IPS-11a (cell line): ENCODE measurements around the gene INTS14.
"Not testable (repeated sequence)": the region's sequence is repeated elsewhere in the genome, so short reads cannot be mapped to it uniquely, and the experiment has no call there.

Source experiments
- H3K4me3 ChIP-seq: one replicate; pipeline ENCODE4 v1.5.1; 2013; ENCODE audit warnings: low read depth, low read length, control low read depth

Gene INTS14

DNA sequence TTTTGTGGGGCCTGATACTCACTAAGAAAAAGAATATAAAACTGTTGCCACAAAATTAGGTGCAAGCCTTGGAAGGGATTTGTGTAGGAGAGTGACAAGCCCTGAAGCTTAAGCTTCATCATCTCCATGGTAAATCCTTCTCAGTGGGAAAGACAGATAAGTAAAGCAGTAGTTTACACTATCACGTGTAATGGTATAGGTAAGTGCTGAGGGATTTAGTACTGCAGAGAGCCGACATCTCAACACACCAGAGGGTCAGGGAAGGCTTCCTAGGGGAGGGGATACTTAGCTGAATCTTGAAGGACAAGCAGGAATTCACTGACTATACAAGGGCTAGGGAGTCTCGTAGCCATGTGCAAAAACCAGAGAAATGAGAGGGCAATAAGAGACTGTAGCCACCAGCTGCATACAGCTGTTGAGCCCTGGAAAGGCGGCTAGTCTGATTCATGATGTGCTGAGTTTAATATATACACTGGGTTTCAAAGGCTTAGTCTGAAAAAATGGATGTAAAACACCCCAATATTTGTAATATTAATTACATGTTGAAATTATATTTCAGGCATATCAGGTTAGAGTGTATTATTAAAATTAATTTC is 21.9 kb upstream of the INTS14 start:
- no peak overlapping the region for H3K4me3 ChIP-seq

DNA sequence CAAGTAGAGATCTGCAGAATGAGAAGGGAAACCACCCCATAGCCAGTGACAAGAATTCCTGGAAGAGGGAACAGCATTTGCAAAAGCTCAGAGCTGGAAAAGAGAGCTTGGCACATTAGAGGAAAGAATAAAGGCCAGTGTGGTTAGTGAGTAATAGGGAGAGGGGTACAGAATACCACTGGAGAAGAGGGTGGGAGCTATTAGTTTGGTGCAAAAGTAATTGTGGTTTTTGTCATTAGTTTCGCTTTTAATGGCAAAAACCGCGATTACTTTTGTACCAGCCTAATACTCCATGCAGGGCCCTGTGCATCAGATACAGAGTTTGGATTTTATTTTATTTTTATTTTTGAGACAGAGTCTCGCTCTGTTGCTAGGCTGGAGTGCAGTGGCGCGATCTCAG is 20.6 kb upstream of the INTS14 start:
- no peak overlapping the region for H3K4me3 ChIP-seq

DNA sequence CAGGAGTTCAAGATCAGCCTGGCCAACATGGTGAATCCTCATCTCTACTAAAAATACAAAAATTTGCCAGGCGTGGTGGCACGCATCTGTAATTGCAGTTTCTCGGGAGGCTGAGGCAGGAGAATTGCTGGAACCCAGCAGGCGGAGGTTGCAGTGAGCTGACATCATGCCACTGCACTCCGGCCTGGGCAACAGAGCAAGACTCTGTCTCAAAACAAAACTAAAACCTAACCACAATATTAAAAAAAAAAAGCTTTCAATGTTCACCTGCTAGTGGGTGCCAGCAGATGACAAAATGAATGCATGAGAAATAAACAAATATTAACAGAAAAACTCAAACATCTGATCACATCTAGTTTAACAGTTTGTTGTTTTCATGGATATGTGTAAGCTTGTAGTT is 19.8 kb upstream of the INTS14 start:
- H3K4me3 ChIP-seq, result no peak overlapping the region

DNA sequence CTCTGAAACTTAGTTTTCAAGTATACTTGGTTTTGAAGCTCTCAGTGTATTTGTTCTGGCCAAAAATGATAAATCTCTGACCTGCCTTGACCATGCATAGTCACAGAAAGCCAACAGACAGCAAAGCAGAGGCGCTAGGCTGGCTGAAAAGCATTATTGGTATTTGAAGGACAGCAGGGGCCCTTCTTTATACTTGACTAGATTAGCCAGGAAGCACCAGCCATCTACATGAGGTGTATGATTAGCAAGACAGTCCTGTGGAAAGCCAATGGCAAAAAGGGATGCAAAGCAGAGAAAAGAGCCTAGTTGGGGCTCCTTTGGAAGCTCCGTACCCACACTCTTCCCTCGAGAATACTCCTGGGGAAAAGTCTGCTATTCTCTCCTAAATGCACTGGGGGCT is 18.6 kb upstream of the INTS14 start:
- H3K4me3 ChIP-seq, result no peak overlapping the region

DNA sequence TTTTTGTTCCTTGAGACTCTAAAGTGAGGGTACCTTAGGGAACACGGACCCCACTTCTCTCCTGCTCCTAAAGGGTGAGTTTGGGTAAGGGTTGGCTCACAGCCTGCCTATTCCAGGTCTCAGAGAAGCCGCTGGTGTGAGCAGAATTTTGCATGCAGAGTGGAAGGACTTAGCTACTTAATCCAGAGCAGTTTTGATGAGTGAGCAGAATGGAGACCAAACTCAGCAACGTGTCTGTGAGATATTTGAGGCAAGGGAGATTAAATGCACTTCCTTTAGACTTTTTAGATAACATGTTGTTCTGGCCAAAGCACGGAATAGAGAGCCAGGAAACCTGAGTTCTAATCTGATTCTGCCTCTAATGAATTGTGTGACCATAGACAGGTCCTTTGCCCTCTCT is 15.9 kb upstream of the INTS14 start:
- H3K4me3 ChIP-seq, result no peak overlapping the region

DNA sequence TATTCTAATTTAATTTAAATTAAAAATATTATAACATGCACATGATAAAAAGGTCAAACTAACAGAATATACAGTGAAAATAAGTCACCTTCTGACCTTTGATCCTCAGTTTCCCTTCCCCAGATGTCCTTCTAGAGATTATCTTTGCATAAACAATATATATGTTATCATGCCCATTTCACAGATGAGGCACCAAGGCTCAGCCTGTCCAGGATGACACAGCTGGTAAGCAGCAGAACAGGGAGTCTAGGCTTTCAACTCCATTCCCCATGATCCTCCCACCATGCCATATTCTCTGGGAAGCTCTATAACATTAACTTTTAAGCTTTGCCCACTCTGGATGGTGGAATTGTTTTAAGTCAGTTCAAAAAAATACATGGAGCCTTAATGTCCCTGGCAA is 12.2 kb upstream of the INTS14 start:
- no peak overlapping the region for H3K4me3 ChIP-seq

DNA sequence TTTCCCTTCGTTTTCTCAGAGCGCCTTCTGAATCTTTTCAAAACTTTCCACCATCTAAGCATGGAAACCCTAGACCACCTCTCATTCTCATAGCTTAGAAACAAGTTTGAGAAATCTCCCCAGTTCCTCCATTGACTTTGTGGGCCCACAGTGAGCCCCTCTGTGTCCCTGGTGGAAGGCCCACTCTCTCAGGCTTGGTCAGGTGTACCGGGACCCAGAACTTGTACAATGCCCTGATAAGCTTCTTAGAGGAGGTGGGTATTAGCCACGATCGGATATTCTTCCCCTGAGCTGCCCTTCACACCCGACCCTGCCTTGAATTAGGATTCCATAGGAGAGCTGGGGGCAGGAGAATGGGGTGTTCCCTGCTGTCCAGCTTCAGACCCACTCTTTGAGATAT is 10.7 kb upstream of the INTS14 start, which contains the start of gene SLC24A1:
Gene SLC24A1 (plus strand): TSS at position 301 of the 400 bp plus-strand sequence. CDS start 2,143 bp downstream, outside the sequence.
- no peak within 1 kb of the TSS for H3K4me3 ChIP-seq

DNA sequence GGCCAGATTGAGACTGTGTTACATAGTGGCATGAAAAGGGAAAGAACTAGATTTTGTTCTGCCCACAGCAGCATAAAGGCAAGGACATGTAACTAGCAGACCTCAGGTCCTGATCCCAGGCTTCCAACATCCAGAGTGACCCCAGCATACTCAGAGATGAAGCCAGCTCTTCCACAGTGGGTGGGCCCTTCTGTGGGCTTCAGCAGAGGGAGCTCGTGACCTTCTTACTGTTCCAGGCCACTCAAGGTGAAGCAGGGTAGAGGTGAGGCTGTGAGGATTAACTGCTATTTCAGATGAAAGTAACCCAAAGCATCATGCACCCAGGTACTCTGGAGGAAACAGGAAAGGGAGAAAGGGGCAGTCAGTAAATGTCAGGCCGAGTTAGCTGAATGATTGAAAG is 9.9 kb upstream of the INTS14 start:
- H3K4me3 ChIP-seq, result no peak overlapping the region

DNA sequence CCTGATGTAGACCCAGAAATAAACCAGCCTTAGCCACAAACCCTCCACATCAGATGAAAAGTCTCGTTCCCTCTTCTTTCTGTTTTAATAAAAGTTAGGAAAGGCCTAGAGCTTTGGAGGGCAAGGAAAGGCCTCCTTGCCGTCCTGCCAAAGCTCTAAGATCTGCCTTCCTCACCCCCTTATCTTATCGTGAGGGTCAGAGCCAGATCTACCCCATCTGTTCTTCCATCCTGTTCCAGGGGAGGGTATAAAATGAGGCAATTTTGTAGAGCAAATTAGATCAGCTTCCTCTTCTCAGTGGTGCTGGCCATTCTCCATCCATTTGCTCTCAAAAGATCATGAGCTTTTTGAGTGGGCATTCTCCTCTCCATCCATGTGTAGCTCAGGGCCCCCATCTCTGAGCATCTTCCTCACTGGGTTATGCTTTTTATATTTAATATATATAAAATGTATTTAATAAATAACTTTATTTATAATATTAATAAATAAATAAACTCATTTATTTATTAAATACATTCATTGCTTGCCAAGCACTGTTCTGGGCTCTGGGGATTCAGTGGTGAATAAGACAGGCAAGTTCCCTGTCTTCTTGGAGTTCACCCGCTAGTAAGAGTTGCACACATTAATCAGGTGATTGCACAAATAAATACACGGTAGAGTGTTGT is 8.8 kb upstream of the INTS14 start:
- no peak overlapping the region for H3K4me3 ChIP-seq

DNA sequence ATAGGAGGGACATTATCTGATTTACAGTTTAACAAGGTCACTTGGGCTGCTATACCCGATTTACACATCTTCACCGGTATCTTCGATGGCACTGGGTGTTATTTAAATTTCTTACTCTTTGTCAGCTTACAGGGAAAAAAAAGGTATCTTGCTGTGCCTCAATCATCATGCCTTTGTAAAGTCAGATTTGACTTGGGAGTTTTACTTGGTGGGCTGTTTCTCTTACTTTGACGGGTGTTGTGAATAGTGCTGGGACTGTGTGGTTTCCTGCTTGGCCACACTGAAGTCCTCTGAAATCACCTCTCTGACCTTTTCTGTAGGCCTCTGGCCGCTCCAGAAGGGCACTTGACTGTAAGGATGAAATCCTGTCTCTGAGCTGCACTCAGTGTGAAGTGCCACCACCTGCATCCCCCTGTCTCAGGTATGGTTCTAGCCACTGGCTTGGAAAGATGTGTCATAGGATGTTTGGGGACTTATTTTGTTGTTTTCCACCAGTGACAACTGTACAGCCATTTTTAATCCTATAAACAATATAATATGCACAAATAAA is 7.7 kb upstream of the INTS14 start:
- H3K4me3 ChIP-seq, result no peak overlapping the region

DNA sequence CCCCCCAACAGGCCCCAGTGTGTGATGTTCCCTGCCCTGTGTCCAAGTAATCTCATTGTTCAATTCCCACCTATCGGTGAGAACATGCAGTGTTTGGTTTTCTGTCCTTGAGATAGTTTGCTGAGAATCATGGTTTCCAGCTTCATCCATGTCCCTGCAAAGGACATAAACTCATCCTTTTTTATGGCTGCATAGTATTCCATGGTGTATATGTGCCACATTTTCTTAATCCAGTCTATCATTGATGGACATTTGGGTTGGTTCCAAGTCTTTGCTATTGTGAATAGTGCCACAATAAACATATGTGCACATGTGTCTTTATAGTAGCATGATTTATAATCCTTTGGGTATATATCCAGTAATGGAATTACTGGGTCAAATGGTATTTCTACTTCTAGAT is 5.0 kb upstream of the INTS14 start:
- H3K4me3 ChIP-seq, result not testable (repeated sequence)

DNA sequence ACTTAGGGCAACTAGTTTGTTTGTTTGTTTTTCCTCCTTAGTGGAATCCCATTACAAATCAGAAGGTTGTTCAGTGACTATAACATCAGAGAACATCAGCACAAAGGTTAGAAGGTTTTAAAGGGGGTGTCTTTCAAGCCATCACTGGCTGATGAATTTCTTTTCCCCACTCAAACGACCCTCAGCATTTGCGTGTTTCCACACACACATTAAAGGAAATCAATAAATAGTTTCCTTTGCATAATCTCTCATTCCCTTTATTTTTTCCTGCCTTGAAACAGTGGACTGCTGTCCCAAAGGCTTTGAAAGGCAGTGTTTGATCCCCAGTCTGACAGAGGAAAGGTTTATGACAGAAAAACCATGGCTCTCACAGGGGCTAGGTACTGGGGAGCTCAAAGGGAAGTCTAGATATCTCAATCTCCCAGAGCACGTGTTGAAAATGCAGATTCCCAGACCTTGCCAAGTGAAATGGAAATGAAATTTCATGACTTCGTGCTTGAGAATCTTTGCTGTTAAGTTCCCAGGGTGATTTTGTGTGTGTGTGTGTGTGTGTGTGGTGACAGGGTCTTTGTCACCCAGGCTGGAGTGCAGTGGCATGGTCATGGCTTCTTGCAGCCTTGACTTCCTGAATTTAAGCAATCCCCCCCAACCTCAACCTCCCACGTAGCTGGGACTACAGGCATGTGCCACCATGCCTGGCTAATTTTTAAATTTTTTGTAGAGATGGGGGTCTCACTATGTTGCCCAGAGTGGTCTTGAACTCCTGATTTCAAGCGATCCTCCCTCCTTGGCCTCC is 2.2 kb upstream of the INTS14 start:
- H3K4me3 ChIP-seq, result no peak overlapping the region

DNA sequence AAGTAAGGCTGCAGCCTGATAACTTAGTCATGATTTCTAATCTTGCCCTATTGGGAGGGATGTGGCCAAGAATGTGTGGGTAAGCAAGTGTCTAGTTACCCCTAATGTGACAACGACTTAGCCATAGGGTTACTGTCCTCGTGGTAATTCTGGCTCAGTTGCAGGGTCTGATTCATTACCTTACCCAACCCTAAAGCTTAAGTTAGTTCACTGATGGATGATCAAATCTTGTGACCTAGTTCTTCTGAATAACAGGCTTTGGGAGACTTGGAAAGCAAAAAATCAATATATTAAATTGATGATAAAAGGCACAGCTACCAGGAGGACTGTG is 1.6 kb upstream of the INTS14 start:
- H3K4me3 ChIP-seq, result no peak overlapping the region

DNA sequence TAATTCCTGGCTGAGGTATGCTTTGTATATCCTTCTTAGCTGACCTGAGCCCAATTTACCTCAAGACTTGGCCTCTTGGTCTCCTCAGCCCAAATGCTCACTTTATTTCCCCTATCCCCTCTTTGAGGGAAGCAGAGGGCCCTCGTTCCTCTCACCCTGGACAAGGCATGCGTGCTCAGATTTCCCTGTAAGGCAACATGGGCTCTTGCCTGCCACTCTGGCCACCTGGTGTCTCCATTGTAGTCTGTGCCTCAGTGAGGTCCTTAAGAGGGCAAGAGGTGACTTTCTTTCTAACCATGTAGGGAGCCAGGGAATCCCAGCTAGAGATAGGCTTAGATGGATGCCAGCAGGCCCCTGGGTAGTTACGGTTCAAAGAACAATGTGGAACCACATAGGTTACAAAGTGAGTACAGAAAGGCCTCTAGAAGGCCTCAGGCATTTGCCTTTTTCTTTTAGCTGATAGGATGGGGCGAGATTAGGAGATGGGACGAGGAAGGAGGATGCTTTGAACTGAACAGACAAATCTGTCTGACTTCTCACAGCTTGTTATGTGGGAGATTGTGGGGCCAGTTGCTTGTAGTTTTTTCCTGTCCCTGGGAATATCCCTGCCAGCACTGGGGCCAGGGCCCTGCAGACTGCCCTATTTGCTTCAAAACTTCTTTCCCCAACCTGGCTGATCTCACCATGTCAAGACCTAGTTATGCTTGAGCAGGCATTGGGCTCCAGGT is 1.1 kb upstream of the INTS14 start:
- peak overlapping the region; percentile 88 for H3K4me3 ChIP-seq

DNA sequence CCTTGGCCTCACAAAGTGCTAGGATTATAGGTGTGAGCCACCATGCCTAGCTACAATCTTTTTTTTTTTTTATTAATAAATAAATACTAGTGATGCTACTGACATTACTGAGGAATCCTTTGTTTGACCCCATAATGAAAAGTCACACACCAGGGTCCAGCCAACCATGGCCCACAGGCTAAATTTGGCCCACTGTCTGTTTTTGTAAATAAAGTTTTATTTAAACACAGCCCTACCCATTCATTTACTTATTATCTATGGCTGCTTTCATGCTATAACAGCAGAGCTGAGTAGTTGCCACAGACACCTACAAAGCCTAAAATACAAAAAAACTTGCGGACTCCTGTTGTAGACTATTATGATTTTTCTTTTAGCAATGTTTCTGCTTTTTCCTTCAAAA is 7.4 kb downstream of the INTS14 start:
- H3K4me3 ChIP-seq, result no peak overlapping the region

DNA sequence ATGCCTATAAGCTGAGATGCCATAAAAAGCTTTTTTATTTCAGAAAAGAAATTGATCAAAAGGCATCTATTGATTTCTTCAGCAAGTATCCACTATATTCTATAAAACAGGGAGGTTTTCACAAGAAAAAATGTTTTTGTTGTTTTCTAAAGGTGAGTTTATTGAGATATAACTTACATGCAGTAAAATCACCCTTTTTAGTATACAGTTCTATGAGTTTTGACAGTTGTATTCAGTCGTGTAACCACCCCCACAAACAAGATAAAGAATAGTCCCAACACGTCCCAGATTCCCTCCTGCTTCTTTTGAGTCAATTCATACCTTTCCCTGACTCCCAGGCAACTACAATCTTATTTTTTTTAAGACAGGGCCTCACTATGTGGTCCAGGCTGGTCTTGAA is 7.8 kb downstream of the INTS14 start:
- no peak overlapping the region for H3K4me3 ChIP-seq

DNA sequence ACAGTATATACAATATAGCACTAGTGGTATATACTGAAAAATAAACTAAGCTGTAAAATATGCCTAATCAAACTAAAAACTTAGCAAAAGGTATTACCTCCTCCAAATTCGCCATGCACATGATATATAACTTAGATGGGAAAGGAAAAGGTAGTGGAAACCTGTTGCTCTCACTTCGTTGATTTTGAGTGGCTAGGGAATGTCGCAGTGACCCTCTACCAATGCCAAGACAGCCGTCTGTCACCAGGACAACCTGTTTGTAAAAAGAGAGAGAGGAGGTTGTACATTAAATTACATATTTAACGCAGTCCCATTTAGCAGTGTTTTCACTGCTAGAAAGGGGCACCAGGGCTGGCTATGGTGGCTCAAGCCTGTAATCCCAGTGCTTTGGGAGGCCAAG is 11.3 kb downstream of the INTS14 start:
- H3K4me3 ChIP-seq, result no peak overlapping the region

DNA sequence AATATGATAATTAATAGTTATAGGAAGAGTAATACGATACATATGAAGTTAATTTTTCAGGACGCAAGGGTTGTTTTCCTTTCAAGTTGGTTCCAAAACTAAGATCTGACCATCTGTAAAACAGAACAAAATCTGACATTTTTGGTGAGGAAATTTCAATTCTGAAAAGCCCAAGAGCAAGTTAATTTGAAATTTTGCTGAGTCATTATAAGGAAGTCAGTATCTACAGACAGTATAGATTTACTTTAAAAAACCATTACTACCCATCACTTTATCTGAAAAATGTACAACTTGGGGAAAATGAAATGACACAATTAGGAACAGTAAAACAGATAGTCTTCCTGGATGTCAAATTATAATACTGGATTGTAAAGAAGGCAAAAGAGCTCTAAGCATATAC is 12.5 kb downstream of the INTS14 start:
- H3K4me3 ChIP-seq, result no peak overlapping the region

DNA sequence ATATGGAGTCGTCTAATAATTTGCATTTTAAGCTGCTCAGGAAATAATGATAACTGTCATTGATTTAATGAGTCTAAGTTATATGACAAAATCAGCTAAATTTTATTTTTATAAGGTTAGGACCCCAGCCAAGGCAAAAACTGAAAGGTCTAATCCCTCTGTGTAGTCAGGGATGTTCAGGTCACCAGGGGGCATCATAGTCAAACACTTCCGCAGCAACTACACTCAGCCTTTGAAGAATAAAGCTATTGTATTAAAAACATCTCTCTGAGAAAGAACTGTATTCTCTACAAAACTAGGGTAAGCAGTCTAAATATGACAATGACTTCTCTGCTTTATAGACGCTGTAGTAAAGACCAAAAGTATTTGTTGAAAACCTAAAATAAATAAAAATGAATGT is 15.0 kb downstream of the INTS14 start:
- H3K4me3 ChIP-seq, result no peak overlapping the region

DNA sequence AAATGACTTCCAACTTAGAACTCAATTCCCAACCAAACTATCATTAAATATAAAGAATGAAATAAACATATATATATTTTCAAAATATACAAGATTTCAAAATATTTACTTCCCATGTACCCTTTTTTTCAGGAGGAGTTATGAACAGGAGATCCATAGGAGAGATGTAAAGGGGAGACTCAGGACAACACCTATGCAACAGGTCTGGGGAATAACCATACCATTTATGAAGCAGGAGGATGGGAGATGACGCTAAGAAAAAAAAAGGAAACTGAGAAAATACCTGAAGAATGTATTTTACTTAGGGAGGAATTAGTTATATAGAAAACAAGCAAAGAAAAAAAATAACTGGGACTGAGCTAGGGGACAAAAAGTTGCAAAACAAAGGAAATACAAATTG is 23.8 kb downstream of the INTS14 start:
- H3K4me3 ChIP-seq, result no peak overlapping the region

DNA sequence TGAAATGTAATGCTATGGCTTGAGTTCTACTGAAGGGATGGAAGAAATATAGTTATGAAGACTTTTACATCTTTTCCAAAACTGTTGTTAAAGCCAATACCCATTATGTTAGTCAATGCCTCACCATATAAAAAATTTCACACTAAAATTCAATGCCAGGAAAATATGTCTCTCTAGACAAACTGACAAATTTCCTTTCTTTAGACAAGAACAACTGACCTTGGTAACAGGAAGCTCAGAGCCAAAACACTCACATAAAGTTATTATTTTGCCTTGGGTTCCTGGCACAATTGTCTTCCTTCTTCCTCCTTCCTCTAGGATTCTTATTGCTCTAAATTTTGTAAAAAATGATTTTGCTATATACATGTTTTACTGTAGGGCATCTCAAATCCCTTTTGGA is 26.7 kb downstream of the INTS14 start:
- H3K4me3 ChIP-seq, result no peak overlapping the region
